ENCODE measurements around the gene MTREX.

DNA sequence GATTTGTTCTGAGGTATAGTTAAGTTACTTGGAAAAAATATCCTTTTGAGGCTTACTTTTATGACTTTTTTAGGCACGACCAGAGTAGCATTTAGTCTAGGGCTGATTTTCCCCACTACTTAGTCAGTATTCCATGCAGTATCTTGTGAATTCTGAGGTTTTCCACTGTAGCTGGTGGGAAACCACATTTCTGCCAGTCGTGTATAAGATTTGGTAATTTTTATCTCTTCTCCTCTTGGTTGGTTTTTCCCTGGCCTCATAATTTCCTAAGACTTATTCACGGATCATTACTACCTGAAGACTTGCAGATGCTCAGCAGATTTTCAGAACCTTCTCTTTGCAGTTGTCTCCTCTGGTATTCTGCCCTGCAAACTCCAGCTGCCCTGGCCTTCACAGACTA lies 23.5 kb downstream of the MTREX start:
- TF ChIP-seq, protein P1, sequence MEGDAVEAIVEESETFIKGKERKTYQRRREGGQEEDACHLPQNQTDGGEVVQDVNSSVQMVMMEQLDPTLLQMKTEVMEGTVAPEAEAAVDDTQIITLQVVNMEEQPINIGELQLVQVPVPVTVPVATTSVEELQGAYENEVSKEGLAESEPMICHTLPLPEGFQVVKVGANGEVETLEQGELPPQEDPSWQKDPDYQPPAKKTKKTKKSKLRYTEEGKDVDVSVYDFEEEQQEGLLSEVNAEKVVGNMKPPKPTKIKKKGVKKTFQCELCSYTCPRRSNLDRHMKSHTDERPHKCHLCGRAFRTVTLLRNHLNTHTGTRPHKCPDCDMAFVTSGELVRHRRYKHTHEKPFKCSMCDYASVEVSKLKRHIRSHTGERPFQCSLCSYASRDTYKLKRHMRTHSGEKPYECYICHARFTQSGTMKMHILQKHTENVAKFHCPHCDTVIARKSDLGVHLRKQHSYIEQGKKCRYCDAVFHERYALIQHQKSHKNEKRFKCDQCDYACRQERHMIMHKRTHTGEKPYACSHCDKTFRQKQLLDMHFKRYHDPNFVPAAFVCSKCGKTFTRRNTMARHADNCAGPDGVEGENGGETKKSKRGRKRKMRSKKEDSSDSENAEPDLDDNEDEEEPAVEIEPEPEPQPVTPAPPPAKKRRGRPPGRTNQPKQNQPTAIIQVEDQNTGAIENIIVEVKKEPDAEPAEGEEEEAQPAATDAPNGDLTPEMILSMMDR (IDR thresholded peaks at IDR 0.05; ENCODE audit: low read depth, low read length, poor library complexity, severe bottlenecking): no peak
- TF ChIP-seq EZH2phosphoT487 (IDR thresholded peaks at IDR 0.05; ENCODE audit: borderline replicate concordance, low read length): no peak
